ENCODE results near the gene AKR1B1.

The AKR1B1 gene

GRCh38 chr7:134442441-134443220 lies 16.3 kb downstream of the AKR1B1 start:
- H3K27me3 Mint-ChIP-seq: no peaks in the 10 kb centered on the region
- no peak overlapping the region for H3K27ac Mint-ChIP-seq
- H3K36me3 Mint-ChIP-seq: peaks cover 20% of the 10 kb centered on the region
- H3K9me3 Mint-ChIP-seq: no peaks in the 10 kb centered on the region
- no peaks in the 10 kb centered on the region for H3K4me1 Mint-ChIP-seq
- no peak overlapping the region for H3K4me3 Mint-ChIP-seq

- Mint-ChIP-seq H3K4me3 (no peak overlapping the region), H3K9me3 (no peaks in the 10 kb centered on the region), H3K4me1 (no peaks in the 10 kb centered on the region), H3K36me3 (peaks cover 20% of the 10 kb centered on the region), H3K27me3 (no peaks in the 10 kb centered on the region), H3K27ac (no peak overlapping the region)
Observed at GRCh38 chr7:134441264-134441663, 17.6 kb downstream of the AKR1B1 start.

GRCh38 chr7:134440476-134440875 lies 18.4 kb downstream of the AKR1B1 start:
- H3K27me3 Mint-ChIP-seq: no peaks in the 10 kb centered on the region
- no peaks in the 10 kb centered on the region for H3K9me3 Mint-ChIP-seq
- no peaks in the 10 kb centered on the region for H3K4me1 Mint-ChIP-seq
- peaks cover 18% of the 10 kb centered on the region for H3K36me3 Mint-ChIP-seq
- no peak overlapping the region for H3K4me3 Mint-ChIP-seq
- H3K27ac Mint-ChIP-seq: no peak overlapping the region

- H3K27me3 Mint-ChIP-seq: no peaks in the 10 kb centered on the region
- no peaks in the 10 kb centered on the region for H3K9me3 Mint-ChIP-seq
- H3K4me3 Mint-ChIP-seq: no peak overlapping the region
- peaks cover 18% of the 10 kb centered on the region for H3K36me3 Mint-ChIP-seq
- no peaks in the 10 kb centered on the region for H3K4me1 Mint-ChIP-seq
- no peak overlapping the region for H3K27ac Mint-ChIP-seq
Observed at GRCh38 chr7:134440067-134440466, 18.8 kb downstream of the AKR1B1 start.

- Mint-ChIP-seq H3K27ac (no peak overlapping the region), H3K4me3 (no peak overlapping the region), H3K36me3 (peaks cover 13% of the 10 kb centered on the region), H3K4me1 (no peaks in the 10 kb centered on the region), H3K27me3 (no peaks in the 10 kb centered on the region), H3K9me3 (no peaks in the 10 kb centered on the region)
Observed at GRCh38 chr7:134438946-134439345, 20.0 kb downstream of the AKR1B1 start.

- Mint-ChIP-seq H3K4me3 (no peak overlapping the region), H3K9me3 (no peaks in the 10 kb centered on the region), H3K27ac (no peak overlapping the region), H3K27me3 (no peaks in the 10 kb centered on the region), H3K4me1 (peaks cover 13% of the 10 kb centered on the region), H3K36me3 (peaks cover 7% of the 10 kb centered on the region)
Observed at GRCh38 chr7:134435161-134435920, 23.6 kb downstream of the AKR1B1 start.

GRCh38 chr7:134434701-134435100 lies 24.2 kb downstream of the AKR1B1 start:
- H3K4me1 Mint-ChIP-seq: peaks cover 13% of the 10 kb centered on the region
- no peaks in the 10 kb centered on the region for H3K9me3 Mint-ChIP-seq
- no peak overlapping the region for H3K4me3 Mint-ChIP-seq
- H3K36me3 Mint-ChIP-seq: peaks cover 4% of the 10 kb centered on the region
- H3K27me3 Mint-ChIP-seq: no peaks in the 10 kb centered on the region
- no peak overlapping the region for H3K27ac Mint-ChIP-seq

- Mint-ChIP-seq H3K36me3 (peaks cover 1% of the 10 kb centered on the region), H3K27me3 (no peaks in the 10 kb centered on the region), H3K27ac (no peak overlapping the region), H3K4me1 (peaks cover 13% of the 10 kb centered on the region), H3K9me3 (no peaks in the 10 kb centered on the region), H3K4me3 (no peak overlapping the region)
Observed at GRCh38 chr7:134433430-134433829, 25.5 kb downstream of the AKR1B1 start.

- H3K4me1 Mint-ChIP-seq: peaks cover 13% of the 10 kb centered on the region
- H3K27me3 Mint-ChIP-seq: no peaks in the 10 kb centered on the region
- H3K27ac Mint-ChIP-seq: peak overlapping the region; percentile 85
- no peaks in the 10 kb centered on the region for H3K36me3 Mint-ChIP-seq
- peak overlapping the region; percentile 87 for H3K4me3 Mint-ChIP-seq
- no peaks in the 10 kb centered on the region for H3K9me3 Mint-ChIP-seq
Observed at GRCh38 chr7:134432296-134433152, 26.4 kb downstream of the AKR1B1 start.

GRCh38 chr7:134431815-134432214 lies 27.1 kb downstream of the AKR1B1 start:
- Mint-ChIP-seq H3K27me3 (no peaks in the 10 kb centered on the region), H3K27ac (peak overlapping the region; percentile 30), H3K4me1 (peaks cover 13% of the 10 kb centered on the region)

GRCh38 chr7:134429481-134429880 lies 29.4 kb downstream of the AKR1B1 start:
- no peaks in the 10 kb centered on the region for H3K36me3 Mint-ChIP-seq
- H3K4me1 Mint-ChIP-seq: peaks cover 13% of the 10 kb centered on the region
- H3K4me3 Mint-ChIP-seq: no peak overlapping the region
- H3K9me3 Mint-ChIP-seq: no peaks in the 10 kb centered on the region
- H3K27ac Mint-ChIP-seq: no peak overlapping the region
- no peaks in the 10 kb centered on the region for H3K27me3 Mint-ChIP-seq

More at GRCh38 chr7:134431815-134432214, 27.1 kb downstream of the AKR1B1 start:
- Mint-ChIP-seq H3K36me3 (no peaks in the 10 kb centered on the region), H3K9me3 (no peaks in the 10 kb centered on the region), H3K4me3 (peak overlapping the region; percentile 87)

- Mint-ChIP-seq H3K9me3 (no peaks in the 10 kb centered on the region), H3K27me3 (no peaks in the 10 kb centered on the region), H3K27ac (no peak overlapping the region), H3K36me3 (no peaks in the 10 kb centered on the region), H3K4me3 (no peak overlapping the region), H3K4me1 (peaks cover 13% of the 10 kb centered on the region)
Observed at GRCh38 chr7:134428942-134429341, 30.0 kb downstream of the AKR1B1 start.

- no peaks in the 10 kb centered on the region for H3K27me3 Mint-ChIP-seq
- peaks cover 13% of the 10 kb centered on the region for H3K4me1 Mint-ChIP-seq
- no peaks in the 10 kb centered on the region for H3K9me3 Mint-ChIP-seq
- H3K27ac Mint-ChIP-seq: no peak overlapping the region
- no peak overlapping the region for H3K4me3 Mint-ChIP-seq
- no peaks in the 10 kb centered on the region for H3K36me3 Mint-ChIP-seq
Observed at GRCh38 chr7:134427896-134428295, 31.0 kb downstream of the AKR1B1 start.

- no peaks in the 10 kb centered on the region for H3K36me3 Mint-ChIP-seq
- H3K4me3 Mint-ChIP-seq: no peak overlapping the region
Observed at GRCh38 chr7:134425777-134426176, 33.1 kb downstream of the AKR1B1 start.

GRCh38 chr7:134422638-134423037 lies 36.3 kb downstream of the AKR1B1 start:
- no peaks in the 10 kb centered on the region for H3K36me3 Mint-ChIP-seq
- H3K4me1 Mint-ChIP-seq: no peaks in the 10 kb centered on the region
- H3K27me3 Mint-ChIP-seq: no peaks in the 10 kb centered on the region
- H3K9me3 Mint-ChIP-seq: no peaks in the 10 kb centered on the region
- no peak overlapping the region for H3K27ac Mint-ChIP-seq
- H3K4me3 Mint-ChIP-seq: no peak overlapping the region

More at GRCh38 chr7:134425777-134426176, 33.1 kb downstream of the AKR1B1 start:
- Mint-ChIP-seq H3K9me3 (no peaks in the 10 kb centered on the region), H3K27me3 (no peaks in the 10 kb centered on the region), H3K4me1 (no peaks in the 10 kb centered on the region), H3K27ac (no peak overlapping the region)
